ENCODE measurements around the gene GSN. TPM values are rescaled to one million over a fixed set of nuclear protein-coding genes. Genes with fewer than 3 reads are reported as not detected.

The GSN gene
- total RNA-seq, 4 donors from 2014 or later, result 487 to 785 (median 662) TPM

DNA sequence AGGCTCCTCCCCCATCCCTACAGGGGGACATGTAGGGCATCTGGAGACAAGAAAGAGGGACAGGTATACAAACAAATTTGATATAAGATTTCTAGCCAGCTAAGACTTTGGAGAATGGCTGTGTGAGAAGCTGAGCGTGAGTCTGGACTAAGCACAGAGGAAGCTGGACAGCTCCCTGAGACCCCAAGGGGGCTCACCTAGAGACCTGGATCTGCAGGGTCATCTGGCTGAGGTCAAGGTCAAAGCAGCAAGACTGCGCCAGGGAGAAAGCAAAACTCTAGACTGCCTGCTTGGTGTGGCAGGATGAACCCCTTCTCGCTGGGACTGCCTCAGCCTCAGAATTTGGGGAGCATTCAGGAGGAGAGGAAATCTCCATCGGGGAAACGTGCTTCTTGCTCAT, 8.0 kb upstream of the GSN start:
- TF ChIP-seq, protein P1, sequence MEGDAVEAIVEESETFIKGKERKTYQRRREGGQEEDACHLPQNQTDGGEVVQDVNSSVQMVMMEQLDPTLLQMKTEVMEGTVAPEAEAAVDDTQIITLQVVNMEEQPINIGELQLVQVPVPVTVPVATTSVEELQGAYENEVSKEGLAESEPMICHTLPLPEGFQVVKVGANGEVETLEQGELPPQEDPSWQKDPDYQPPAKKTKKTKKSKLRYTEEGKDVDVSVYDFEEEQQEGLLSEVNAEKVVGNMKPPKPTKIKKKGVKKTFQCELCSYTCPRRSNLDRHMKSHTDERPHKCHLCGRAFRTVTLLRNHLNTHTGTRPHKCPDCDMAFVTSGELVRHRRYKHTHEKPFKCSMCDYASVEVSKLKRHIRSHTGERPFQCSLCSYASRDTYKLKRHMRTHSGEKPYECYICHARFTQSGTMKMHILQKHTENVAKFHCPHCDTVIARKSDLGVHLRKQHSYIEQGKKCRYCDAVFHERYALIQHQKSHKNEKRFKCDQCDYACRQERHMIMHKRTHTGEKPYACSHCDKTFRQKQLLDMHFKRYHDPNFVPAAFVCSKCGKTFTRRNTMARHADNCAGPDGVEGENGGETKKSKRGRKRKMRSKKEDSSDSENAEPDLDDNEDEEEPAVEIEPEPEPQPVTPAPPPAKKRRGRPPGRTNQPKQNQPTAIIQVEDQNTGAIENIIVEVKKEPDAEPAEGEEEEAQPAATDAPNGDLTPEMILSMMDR (IDR thresholded peaks at IDR 0.05 in 4 of 5, conservative IDR thresholded peaks at IDR 0.05 in 1 of 5), result no peak
- no peak for TF ChIP-seq POLR2A (IDR thresholded peaks at IDR 0.05)
- H3K4me1 ChIP-seq, result peaks cover 0 to 3% of the 10 kb centered on the region in 2 donors
- no peaks in the 10 kb centered on the region for H3K9me3 ChIP-seq
- ATAC-seq (no peak), DNase-seq (no peak)
- H3K27ac ChIP-seq, result no peak overlapping the region
- H3K4me3 ChIP-seq, result no peak overlapping the region
- in situ Hi-C loops (cut with MboI; ENCODE audit: low sequenced_read_pairs in 4 of 4), result loop anchor here in 1 of 4 donors (10.0 kb wide), 1 partner anchor 45 kb away; no protein-coding TSS in a partner anchor
- H3K27me3 ChIP-seq, result no peaks in the 10 kb centered on the region
- no peaks in the 10 kb centered on the region for H3K36me3 ChIP-seq
- intact Hi-C loops (cut with DNase I; ENCODE audit: low total_unique reads), result no loop called here

DNA sequence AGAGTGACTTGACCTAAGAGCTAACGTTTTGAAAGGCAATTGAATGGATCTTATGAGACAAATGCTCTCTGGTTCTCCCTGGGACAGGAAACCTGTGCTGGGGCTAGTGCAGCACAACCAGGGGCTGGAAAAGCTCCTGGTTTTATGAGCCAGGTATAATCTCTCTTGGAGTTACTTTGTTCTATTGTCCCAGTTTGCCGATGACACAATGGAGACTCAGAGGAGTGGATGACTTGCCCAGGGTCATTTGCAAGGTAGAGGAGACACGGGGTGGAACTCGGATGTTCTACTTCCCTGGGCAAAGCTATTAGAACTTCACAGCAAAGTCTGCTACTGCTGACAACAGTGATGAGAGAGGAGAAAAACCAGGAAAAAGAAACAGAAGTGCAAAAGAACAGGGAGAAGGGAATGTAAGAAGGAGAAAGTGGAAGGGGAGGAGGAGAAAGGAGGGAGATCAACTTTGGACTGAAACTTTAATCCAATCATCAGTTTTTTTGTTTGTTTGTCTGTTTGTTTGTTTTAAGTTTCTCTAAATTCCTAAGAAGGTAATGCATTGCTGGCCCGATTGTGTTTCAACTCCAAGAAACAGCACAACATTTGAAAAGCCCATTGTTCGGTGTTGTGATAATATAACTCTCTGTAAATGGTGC, 7.4 kb upstream of the GSN start:
- no peaks in the 10 kb centered on the region for H3K9me3 ChIP-seq
- H3K4me1 ChIP-seq, result peaks cover 0 to 3% of the 10 kb centered on the region in 2 donors
- no peak for DNase-seq
- no peak for ATAC-seq
- no peak for TF ChIP-seq POLR2A (IDR thresholded peaks at IDR 0.05)
- TF ChIP-seq, protein P1 (IDR thresholded peaks at IDR 0.05 in 4 of 5, conservative IDR thresholded peaks at IDR 0.05 in 1 of 5), result no peak
- intact Hi-C loops (cut with DNase I; ENCODE audit: low total_unique reads), result no loop called here
- no peaks in the 10 kb centered on the region for H3K36me3 ChIP-seq
- no peaks in the 10 kb centered on the region for H3K27me3 ChIP-seq
- no peak overlapping the region for H3K27ac ChIP-seq
- in situ Hi-C loops (cut with MboI; ENCODE audit: low sequenced_read_pairs in 4 of 4), result loop anchor here in 1 of 4 donors (10.0 kb wide), 1 partner anchor 46 kb away; no protein-coding TSS in a partner anchor
- H3K4me3 ChIP-seq, result no peak overlapping the region

DNA sequence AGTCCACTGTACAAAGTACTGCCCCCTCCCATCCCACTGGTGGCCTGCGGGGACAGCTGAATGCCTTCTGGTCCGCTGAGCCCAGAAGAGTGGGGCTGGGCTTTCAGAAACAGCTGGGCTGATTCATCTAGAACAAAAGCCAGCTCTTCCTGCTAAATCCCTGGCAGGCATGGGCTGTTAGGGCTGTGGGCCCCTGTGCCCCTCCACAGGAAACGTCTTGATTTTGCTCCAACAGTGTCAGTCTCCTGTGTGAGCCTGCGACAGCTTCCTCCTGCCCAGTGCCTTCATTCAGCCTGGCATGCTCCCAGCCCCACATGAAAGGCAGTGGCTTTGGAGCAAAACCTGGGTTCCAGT, 6.9 kb upstream of the GSN start:
- in situ Hi-C loops (cut with MboI; ENCODE audit: low sequenced_read_pairs in 4 of 4) (loop anchor here in 1 of 4 donors (10.0 kb wide), 1 partner anchor 46 kb away; no protein-coding TSS in a partner anchor), intact Hi-C loops (cut with DNase I; ENCODE audit: low total_unique reads) (no loop called here)
- TF ChIP-seq POLR2A (IDR thresholded peaks at IDR 0.05), result no peak
- TF ChIP-seq, protein P1 (IDR thresholded peaks at IDR 0.05 in 4 of 5, conservative IDR thresholded peaks at IDR 0.05 in 1 of 5), result no peak
- no peak for ATAC-seq
- DNase-seq, result no peak
- no peaks in the 10 kb centered on the region for H3K9me3 ChIP-seq
- H3K4me3 ChIP-seq, result no peak overlapping the region
- no peaks in the 10 kb centered on the region for H3K36me3 ChIP-seq
- no peaks in the 10 kb centered on the region for H3K27me3 ChIP-seq
- H3K4me1 ChIP-seq, result peaks cover 0 to 3% of the 10 kb centered on the region in 2 donors
- no peak overlapping the region for H3K27ac ChIP-seq

DNA sequence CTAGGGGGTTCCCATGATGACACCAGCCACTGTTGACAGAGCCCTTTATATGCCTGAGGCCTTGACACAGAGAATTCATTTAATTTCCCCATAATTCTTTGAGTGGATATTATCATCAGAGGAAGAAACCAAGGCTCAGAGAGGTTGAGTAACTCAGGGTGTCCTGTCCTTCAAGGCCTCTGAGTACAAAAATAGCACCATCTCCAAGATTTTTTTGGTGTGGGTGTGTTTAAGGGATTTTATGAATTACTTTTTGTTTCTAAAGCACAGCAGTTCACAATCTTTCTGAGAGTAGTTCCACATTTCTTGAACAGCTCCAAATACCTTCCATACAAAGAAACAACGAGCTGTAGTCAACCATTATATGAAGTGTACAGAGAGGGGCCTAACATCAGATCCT, 6.2 kb upstream of the GSN start:
- in situ Hi-C loops (cut with MboI; ENCODE audit: low sequenced_read_pairs in 4 of 4), result loop anchor here in 1 of 4 donors (10.0 kb wide), 1 partner anchor 47 kb away; no protein-coding TSS in a partner anchor

More for the DNA sequence above, 6.2 kb upstream of the GSN start:
- DNase-seq (no peak), ATAC-seq (no peak)
- H3K27ac ChIP-seq, result no peak overlapping the region
- no peak for TF ChIP-seq POLR2A (IDR thresholded peaks at IDR 0.05)
- TF ChIP-seq, protein P1 (IDR thresholded peaks at IDR 0.05 in 4 of 5, conservative IDR thresholded peaks at IDR 0.05 in 1 of 5), result no peak
- H3K27me3 ChIP-seq, result no peaks in the 10 kb centered on the region
- H3K4me3 ChIP-seq, result no peak overlapping the region
- no peaks in the 10 kb centered on the region for H3K36me3 ChIP-seq
- peaks cover 0 to 5% of the 10 kb centered on the region in 2 donors for H3K4me1 ChIP-seq
- intact Hi-C loops (cut with DNase I; ENCODE audit: low total_unique reads), result no loop called here
- no peaks in the 10 kb centered on the region for H3K9me3 ChIP-seq
